C1 segment of cervical spinal cord (tissue), 14 donors: ENCODE results near the gene FAM25A.
A peak's percentile ranks its signal among the peaks of the same experiment; 100 is the strongest.
"Not testable (repeated sequence)": the region's sequence is repeated elsewhere in the genome, so short reads cannot be mapped to it uniquely, and the experiment has no call there.

Experiments used
- DNase-seq, 14 donors: peaks; one replicate each; lab custom pipeline; 2025; lab: John Stamatoyannopoulos, UW

The FAM25A gene

GRCh38 chr10:87009134-87009696, 10.9 kb upstream of the FAM25A start:
- DNase-seq, result not testable (repeated sequence)

- not testable (repeated sequence) for DNase-seq
These were observed 6.6 kb upstream of the FAM25A start for GRCh38 chr10:87013528-87013927.

GRCh38 chr10:87014986-87015716, 4.9 kb upstream of the FAM25A start:
- not testable (repeated sequence) for DNase-seq

- DNase-seq, result not testable (repeated sequence)
These were observed 2.0 kb upstream of the FAM25A start for GRCh38 chr10:87018127-87018526.

- DNase-seq, result not testable (repeated sequence)
These were observed 1.0 kb upstream of the FAM25A start for GRCh38 chr10:87019066-87019465.

GRCh38 chr10:87019504-87019903, 590 bp upstream of the FAM25A start:
- DNase-seq, result not testable (repeated sequence)

- not testable (repeated sequence) for DNase-seq
These were observed 5.3 kb downstream of the FAM25A start for GRCh38 chr10:87025285-87025958.

- DNase-seq, result not testable (repeated sequence)
These were observed 6.8 kb downstream of the FAM25A start for GRCh38 chr10:87026747-87027508.

GRCh38 chr10:87030419-87030818, 10.3 kb downstream of the FAM25A start:
- DNase-seq, result not testable (repeated sequence)

- DNase-seq, result no peak
These were observed 11.0 kb downstream of the FAM25A start for GRCh38 chr10:87030912-87031635.

- DNase-seq, result no peak
These were observed 16.5 kb downstream of the FAM25A start for GRCh38 chr10:87036623-87037022.

- no peak for DNase-seq
These were observed 18.2 kb downstream of the FAM25A start for GRCh38 chr10:87038286-87038717.

GRCh38 chr10:87038786-87039185, 18.7 kb downstream of the FAM25A start:
- no peak for DNase-seq

GRCh38 chr10:87043579-87043978, 23.5 kb downstream of the FAM25A start:
- DNase-seq, result not testable (repeated sequence)

GRCh38 chr10:87045434-87045938, 25.4 kb downstream of the FAM25A start:
- no peak for DNase-seq

- DNase-seq, result peak in 12 of 14 donors; percentile 7 to 64 (median 38)
These were observed 33.0 kb downstream of the FAM25A start for GRCh38 chr10:87053111-87053510.

GRCh38 chr10:87053577-87054181, 33.6 kb downstream of the FAM25A start:
- peak in 4 of 14 donors; percentile 10 to 20 (median 13) for DNase-seq

- peak in 2 of 14 donors; percentile 13 to 40 for DNase-seq
These were observed 34.5 kb downstream of the FAM25A start for GRCh38 chr10:87054373-87055295.

GRCh38 chr10:87058171-87058570, 38.1 kb downstream of the FAM25A start:
- DNase-seq, result peak in 1 of 14 donors; percentile 14
